ENCODE measurements around the gene UROS. TPM values are rescaled to one million over a fixed set of nuclear protein-coding genes. Genes with fewer than 3 reads are reported as not detected.

Gene UROS
- polyA plus RNA-seq, 2 of the 4 experiments (the other 2 are of a cell fraction): 52.9 to 71.1 TPM

DNA sequence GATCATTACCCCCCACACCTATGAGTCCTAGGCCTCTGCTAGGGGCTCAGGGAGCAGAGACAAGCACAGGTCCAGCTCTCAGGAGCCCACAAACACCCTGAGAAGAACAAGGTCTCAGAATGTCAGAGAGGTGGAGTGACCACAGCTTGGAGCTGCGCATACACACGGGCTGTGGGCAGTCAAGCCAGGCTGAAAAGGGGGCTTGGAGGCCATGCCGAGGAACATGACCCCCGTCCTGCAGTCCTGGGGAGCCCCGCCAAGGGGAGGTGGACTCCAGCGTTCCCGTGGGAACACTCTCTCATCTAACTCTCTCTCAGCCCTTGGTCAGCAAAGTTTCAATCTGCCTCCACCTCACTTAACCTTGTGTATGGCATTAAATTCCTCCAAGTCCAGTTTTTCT lies 39.6 kb downstream of the UROS start:
- POLR2A ChIA-PET: no interaction called here
- H3K4me1 ChIP-seq: no peaks in the 10 kb centered on the region
- H3K4me3 ChIP-seq: no peak overlapping the region
- H3K4me2 ChIP-seq: no peak overlapping the region
- DNase-seq (ENCODE audit: low read depth in 1 of 2, low spot score in 1 of 2) (no peak), FAIRE-seq (no peak), ATAC-seq (no peak)
- H3K9me3 ChIP-seq: no peaks in the 10 kb centered on the region
- H3K27ac ChIP-seq: no peak overlapping the region
- CTCF ChIA-PET: no interaction called here
- TF ChIP-seq NR3C1 (IDR thresholded peaks at IDR 0.05) (no peak), RNF2 (IDR thresholded peaks at IDR 0.05; ENCODE audit: borderline replicate concordance, low read depth) (no peak), CEBPB (IDR thresholded peaks at IDR 0.05) (no peak), ESRRA (IDR thresholded peaks at IDR 0.05; ENCODE audit: borderline replicate concordance, low read length) (no peak), CHD2 (IDR thresholded peaks at IDR 0.05; ENCODE audit: low read length, partially characterized antibody) (no peak), NPAS2 (CRISPR knock-in tag; IDR thresholded peaks at IDR 0.05; ENCODE audit: borderline replicate concordance) (no peak), HDAC2 (IDR thresholded peaks at IDR 0.05) (no peak), EHMT2 (IDR thresholded peaks at IDR 0.05; ENCODE audit: low read depth) (no peak), JUNB (IDR thresholded peaks at IDR 0.05) (no peak), MAFK (IDR thresholded peaks at IDR 0.05; ENCODE audit: partially characterized antibody) (no peak), RFX5 (IDR thresholded peaks at IDR 0.05) (no peak), BHLHE40 (IDR thresholded peaks at IDR 0.05; ENCODE audit: low read depth, low read length) (no peak), FOSB (CRISPR knock-in tag; IDR thresholded peaks at IDR 0.05) (no peak), MYC (IDR thresholded peaks at IDR 0.05; ENCODE audit: borderline replicate concordance, low read length) (no peak), MAZ (IDR thresholded peaks at IDR 0.05; ENCODE audit: borderline replicate concordance, low read depth, low read length) (no peak), FOSL2 (IDR thresholded peaks at IDR 0.05) (no peak), FOSL2 (CRISPR knock-in tag; IDR thresholded peaks at IDR 0.05) (no peak), TFCP2L1 (CRISPR knock-in tag; IDR thresholded peaks at IDR 0.05) (no peak)
- TF ChIP-seq, protein P1, sequence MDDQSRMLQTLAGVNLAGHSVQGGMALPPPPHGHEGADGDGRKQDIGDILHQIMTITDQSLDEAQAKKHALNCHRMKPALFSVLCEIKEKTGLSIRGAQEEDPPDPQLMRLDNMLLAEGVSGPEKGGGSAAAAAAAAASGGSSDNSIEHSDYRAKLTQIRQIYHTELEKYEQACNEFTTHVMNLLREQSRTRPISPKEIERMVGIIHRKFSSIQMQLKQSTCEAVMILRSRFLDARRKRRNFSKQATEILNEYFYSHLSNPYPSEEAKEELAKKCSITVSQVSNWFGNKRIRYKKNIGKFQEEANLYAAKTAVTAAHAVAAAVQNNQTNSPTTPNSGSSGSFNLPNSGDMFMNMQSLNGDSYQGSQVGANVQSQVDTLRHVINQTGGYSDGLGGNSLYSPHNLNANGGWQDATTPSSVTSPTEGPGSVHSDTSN (IDR thresholded peaks at IDR 0.05): no peak
- TF ChIP-seq, protein P2, sequence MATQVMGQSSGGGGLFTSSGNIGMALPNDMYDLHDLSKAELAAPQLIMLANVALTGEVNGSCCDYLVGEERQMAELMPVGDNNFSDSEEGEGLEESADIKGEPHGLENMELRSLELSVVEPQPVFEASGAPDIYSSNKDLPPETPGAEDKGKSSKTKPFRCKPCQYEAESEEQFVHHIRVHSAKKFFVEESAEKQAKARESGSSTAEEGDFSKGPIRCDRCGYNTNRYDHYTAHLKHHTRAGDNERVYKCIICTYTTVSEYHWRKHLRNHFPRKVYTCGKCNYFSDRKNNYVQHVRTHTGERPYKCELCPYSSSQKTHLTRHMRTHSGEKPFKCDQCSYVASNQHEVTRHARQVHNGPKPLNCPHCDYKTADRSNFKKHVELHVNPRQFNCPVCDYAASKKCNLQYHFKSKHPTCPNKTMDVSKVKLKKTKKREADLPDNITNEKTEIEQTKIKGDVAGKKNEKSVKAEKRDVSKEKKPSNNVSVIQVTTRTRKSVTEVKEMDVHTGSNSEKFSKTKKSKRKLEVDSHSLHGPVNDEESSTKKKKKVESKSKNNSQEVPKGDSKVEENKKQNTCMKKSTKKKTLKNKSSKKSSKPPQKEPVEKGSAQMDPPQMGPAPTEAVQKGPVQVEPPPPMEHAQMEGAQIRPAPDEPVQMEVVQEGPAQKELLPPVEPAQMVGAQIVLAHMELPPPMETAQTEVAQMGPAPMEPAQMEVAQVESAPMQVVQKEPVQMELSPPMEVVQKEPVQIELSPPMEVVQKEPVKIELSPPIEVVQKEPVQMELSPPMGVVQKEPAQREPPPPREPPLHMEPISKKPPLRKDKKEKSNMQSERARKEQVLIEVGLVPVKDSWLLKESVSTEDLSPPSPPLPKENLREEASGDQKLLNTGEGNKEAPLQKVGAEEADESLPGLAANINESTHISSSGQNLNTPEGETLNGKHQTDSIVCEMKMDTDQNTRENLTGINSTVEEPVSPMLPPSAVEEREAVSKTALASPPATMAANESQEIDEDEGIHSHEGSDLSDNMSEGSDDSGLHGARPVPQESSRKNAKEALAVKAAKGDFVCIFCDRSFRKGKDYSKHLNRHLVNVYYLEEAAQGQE (IDR thresholded peaks at IDR 0.05): no peak
- TF ChIP-seq, protein P3, sequence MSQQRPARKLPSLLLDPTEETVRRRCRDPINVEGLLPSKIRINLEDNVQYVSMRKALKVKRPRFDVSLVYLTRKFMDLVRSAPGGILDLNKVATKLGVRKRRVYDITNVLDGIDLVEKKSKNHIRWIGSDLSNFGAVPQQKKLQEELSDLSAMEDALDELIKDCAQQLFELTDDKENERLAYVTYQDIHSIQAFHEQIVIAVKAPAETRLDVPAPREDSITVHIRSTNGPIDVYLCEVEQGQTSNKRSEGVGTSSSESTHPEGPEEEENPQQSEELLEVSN (IDR thresholded peaks at IDR 0.05; ENCODE audit: borderline replicate concordance, low read depth): no peak
- 74% methylated on average over 7 of the region's 7 CpGs for WGBS (ENCODE audit: missing lambda C conversion rate)

DNA sequence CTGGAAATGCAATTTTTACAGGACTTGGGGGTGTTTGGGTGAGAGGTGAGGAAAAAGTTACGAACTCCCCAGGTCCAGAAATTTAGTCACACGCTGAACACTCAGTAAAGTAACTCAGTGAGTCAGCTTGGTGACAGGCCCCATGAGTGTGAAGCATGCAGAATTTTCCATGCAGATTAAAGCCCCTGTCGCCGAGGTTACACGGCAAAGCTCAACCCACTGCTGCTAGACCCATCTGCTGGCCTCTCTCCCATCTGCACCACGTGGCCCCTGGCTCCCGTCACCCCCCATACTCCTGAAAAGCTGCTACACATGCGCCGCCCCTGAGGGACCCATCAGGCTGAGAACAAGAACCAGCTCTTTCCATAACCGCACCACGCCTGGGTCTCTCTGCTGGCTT lies 40.4 kb downstream of the UROS start:
- CTCF ChIA-PET: interaction anchor here (1.9 kb wide), 1 partner anchor 11 kb away, joined by 5 read pairs; no protein-coding TSS in a partner anchor
- TF ChIP-seq JUNB (IDR thresholded peaks at IDR 0.05): no peak
- TF ChIP-seq ZFP36 (IDR thresholded peaks at IDR 0.05; ENCODE audit: borderline replicate concordance, partially characterized antibody): no peak
- TF ChIP-seq FOSB (CRISPR knock-in tag; IDR thresholded peaks at IDR 0.05): no peak
- no peak for TF ChIP-seq HOXA7 (CRISPR knock-in tag; IDR thresholded peaks at IDR 0.05)
- POLR2A ChIA-PET: no interaction called here
- FAIRE-seq: no peak
- H3K9me3 ChIP-seq: no peaks in the 10 kb centered on the region
- no peak; a peak in 1 of 6 replicates for ATAC-seq
- H3K4me1 ChIP-seq: no peaks in the 10 kb centered on the region
- H3K27ac ChIP-seq: no peak overlapping the region
- no peak overlapping the region for H3K4me2 ChIP-seq
- H3K4me3 ChIP-seq: no peak overlapping the region
- DNase-seq (ENCODE audit: low read depth in 1 of 2, low spot score in 1 of 2): no peak
- 76% methylated on average over 11 of the region's 11 CpGs for WGBS (ENCODE audit: missing lambda C conversion rate)
